NCI-H774 (cell line): Measurements from ENCODE around the gene ADAMTSL1.

Experiments used
- DNase-seq: peaks from one replicate; lab custom pipeline; 2025; lab: John Stamatoyannopoulos, UW

ADAMTSL1 gene

DNA sequence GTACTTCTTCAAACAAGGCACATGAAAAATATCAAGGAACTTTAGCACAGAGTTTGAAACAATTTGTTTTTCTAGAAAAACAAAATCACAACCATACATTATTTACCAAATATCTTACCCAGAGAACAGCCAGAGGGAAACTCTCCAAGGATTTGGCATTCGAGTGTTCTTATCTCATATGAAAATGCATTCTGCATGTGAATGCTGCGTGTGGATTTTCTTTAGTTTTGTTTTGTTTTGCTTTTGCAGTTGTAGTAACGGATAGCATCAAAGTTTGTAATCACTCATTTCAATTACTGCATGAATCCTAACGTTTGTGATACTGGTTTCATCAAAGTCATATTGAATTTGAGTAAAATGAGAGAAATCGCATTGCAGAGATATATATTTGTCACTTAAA is 28.0 kb downstream of the ADAMTSL1 start:
- no peak for DNase-seq

- DNase-seq: no peak
Observed at GRCh38 chr9:18502546-18502945, 28.6 kb downstream of the ADAMTSL1 start.

- no peak for DNase-seq
Observed at GRCh38 chr9:18504707-18505106, 30.8 kb downstream of the ADAMTSL1 start.

- DNase-seq: no peak
Observed at GRCh38 chr9:18507151-18507550, 33.2 kb downstream of the ADAMTSL1 start.

DNA sequence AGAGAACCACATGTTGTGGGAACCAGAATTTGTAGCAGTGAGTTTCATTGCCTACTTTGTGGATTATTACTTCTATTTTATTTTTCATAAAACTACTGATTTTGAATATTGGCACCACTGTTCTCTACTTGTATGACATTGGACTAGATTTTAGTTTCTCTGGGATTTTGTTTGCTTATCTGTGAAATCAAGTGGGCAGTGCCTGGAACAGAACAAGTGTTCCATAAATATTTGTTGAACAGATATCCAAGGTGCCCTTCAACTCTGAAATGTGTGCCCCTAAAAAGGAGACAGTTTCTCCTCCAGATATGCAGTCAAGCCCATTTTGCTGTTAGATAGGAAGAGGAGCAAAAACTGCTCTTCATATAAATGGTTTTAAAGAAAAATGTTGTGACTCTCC is 42.6 kb downstream of the ADAMTSL1 start:
- no peak for DNase-seq

GRCh38 chr9:18516965-18517364 is 43.0 kb downstream of the ADAMTSL1 start:
- DNase-seq: no peak

DNA sequence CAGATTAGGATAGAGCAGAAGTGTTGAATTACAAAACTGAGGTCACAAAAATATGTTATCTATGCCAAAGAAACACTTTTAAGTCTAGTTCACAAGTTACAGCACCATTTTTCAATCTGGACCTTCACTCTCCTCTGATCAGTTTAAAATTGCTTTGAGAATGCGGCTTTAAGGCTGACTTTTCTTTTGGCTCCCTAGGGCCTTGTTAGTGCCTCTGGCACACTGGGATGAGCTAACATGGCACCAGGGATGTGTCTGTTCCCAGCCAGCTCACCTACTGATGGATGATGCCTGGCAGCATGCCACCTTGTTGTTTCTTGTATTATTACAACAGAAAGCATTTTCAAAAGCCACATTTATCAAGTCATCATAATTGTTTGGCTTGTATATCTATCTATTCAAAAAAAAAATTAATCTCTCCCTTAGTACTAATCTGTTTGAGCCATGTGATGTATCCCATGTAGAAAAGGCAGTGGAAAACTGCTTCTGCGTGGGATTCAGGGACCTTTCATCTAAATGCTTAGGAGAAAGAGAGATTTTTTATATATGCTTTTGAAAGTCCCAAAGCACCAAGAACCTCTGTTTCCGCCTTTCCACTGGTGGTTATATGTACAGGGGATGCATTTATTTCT is 46.6 kb downstream of the ADAMTSL1 start:
- DNase-seq: no peak

- no peak for DNase-seq
Observed at GRCh38 chr9:18526685-18527084, 52.7 kb downstream of the ADAMTSL1 start.

- no peak for DNase-seq
Observed at GRCh38 chr9:18531136-18532065, 57.4 kb downstream of the ADAMTSL1 start.

GRCh38 chr9:18534611-18535010 is 60.7 kb downstream of the ADAMTSL1 start:
- DNase-seq: no peak

GRCh38 chr9:18536554-18536953 is 62.6 kb downstream of the ADAMTSL1 start:
- DNase-seq: no peak

DNA sequence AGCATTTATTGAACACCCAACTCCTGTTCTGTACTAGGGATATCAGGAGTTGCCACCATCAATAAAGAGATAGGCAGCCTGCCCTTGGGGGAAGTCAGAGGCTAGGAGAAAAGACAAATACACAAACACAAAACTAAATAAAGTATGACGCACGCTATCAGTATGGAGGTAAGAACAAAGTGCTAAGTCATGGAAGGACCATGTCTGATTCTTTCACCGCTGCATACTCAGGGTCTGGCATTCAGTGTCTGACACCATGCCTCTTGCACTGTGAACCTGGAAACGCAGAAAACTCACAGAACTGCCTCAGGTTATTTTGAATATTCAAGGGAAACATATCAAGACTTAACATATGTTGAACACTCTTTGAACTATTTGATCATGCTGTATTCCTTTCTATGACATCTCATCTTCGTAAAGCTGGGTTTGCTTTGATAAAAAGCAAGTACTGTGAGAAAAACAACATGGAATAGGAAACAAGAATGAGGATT is 65.3 kb downstream of the ADAMTSL1 start:
- no peak for DNase-seq

DNA sequence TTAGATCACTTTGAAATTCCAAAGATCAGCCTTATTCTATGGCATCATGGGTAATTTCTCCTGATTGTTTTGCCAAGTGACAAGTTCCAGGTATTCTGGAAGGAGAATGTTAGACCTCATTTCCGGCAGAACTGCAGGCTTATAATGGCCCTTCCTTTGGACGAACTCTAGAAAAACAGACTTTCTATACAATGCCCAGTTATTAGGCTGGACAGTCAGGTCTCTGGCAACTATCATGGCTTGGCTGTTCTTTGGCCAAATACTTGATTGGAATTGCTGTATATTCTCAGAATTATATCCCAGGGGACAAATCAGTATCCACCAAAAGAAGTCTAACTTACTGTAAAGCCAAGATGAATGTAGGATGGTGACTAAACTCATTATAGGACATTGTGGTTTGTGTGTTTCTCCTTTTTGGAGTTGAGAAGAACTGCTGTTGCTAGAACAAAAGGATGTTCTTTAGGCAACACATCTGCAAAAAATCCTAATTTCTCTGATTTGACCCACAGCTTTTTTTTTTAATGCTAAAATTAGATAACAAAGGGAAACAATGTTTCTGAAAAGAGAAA is 69.0 kb downstream of the ADAMTSL1 start:
- no peak for DNase-seq

DNA sequence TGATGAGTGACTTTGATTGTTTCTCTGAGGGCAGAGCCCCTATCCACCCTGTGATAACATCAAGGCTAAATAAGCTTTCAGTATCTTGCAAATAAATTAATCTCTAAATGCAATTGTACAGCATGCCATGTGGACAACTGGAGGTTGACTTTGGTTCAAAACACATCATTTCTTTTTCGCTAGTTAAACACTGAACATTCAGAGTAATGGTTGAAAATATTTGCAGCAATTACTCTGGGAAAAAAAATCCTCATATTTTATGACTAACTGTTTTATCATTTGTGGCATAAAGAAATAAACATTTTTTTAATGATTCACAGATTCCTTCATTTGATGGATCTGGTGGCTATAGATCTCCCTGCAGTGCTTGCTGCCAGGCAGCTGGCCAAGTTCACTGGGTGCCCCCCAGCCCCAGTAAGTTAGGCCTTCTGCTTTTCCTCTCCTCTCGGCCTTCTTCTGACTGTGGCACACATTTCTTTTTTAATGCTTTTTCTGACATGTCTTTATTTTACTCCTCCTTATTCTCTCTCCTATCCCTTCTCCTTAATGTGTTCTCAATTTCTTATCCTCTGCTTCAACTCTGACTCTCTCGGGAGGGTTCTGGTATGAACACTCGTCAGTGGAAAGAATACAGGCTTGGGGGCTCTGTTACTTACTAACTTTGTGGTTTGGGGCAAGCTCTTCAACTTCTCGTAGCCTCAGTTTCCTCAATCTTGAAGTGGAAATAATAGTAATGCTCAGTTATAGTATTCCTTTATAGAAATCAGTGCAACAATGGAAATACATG is 69.6 kb downstream of the ADAMTSL1 start:
- no peak for DNase-seq

DNA sequence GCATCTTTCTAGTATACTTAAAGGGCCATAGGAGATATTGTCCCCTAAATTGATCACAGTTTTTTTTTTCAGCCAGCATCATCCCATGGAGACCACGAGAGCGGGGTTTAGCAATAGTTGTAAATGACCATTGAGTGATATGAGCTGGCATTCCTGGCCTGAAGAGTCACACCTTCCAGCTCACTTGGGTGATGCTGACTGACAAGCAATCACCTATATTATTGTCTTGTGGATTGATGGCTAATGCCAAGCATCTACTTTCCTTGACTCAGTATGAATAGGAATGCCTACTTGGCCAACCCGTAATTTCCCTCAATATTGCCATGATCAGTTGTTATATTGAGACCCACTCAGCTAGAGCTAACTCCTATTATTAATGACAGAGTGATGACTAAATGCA is 70.5 kb downstream of the ADAMTSL1 start:
- no peak for DNase-seq

GRCh38 chr9:18545636-18546360 is 71.8 kb downstream of the ADAMTSL1 start:
- no peak for DNase-seq

- DNase-seq: no peak
Observed at GRCh38 chr9:18548456-18548855, 74.5 kb downstream of the ADAMTSL1 start.

DNA sequence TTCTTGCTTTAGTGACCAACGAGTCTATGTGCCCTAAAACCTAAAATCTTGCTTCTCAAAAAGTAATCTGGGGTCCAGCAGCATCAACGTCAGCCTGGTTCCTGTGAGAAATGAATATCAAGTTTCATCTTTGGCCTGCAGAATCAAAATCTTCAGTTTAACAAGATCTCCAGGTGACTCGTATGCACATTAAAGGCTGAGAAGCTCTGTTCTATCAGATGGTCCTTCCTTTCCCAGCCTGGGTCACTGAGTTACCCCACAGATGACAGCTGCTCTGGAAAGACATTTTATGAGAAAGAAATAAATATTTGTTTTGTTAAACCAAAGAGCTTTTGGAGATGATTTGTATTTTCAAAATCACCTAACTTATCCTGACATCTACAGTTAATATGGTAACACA is 75.8 kb downstream of the ADAMTSL1 start:
- no peak for DNase-seq

- no peak for DNase-seq
Observed at GRCh38 chr9:18550286-18550685, 76.3 kb downstream of the ADAMTSL1 start.

GRCh38 chr9:18554244-18554643 is 80.3 kb downstream of the ADAMTSL1 start:
- DNase-seq: no peak

DNA sequence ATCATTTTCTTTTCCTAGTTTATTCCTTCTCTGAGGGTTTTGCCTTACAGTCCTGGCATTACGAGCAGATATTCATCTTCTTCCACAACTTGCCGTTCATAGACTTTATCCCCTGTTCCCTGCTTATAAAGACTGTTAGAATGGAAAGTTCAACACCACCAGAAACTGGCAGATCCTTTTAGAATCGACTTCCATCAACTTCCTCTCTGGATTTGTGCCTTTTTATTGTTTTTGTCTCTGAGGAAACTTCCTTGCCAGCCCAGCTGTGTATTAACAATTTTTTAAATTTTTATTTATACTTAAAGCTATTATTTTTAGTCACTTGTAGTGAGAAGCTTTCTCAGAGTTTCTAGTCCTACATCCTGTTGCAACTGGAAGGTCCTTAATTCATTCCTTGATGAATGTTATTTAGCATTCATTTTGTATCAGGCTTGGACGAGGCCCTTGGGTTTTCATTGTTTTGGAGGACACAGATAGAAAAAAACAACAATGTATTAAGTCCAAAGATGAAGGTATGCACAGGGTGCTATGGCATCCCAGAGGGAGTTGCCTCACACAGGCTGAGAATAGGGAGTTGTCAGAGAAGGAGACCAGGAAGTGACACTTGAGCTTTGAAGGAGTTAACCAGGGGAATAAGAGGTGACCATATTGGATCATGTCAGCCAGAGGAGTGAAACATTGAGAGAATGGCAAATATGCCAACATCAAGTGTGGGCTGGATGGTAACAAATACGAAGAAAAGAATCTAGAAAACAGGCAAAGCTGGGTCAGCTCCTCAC is 81.3 kb downstream of the ADAMTSL1 start:
- no peak for DNase-seq
